TTC549 (cell line): Measurements from ENCODE around the gene CTTNBP2.

Experiments used
- FAIRE-seq: peaks from 2 replicates; lab custom pipeline; 2012; peaks lifted over from hg19 to GRCh38; lab: Jason Lieb, UNC

Gene CTTNBP2

DNA sequence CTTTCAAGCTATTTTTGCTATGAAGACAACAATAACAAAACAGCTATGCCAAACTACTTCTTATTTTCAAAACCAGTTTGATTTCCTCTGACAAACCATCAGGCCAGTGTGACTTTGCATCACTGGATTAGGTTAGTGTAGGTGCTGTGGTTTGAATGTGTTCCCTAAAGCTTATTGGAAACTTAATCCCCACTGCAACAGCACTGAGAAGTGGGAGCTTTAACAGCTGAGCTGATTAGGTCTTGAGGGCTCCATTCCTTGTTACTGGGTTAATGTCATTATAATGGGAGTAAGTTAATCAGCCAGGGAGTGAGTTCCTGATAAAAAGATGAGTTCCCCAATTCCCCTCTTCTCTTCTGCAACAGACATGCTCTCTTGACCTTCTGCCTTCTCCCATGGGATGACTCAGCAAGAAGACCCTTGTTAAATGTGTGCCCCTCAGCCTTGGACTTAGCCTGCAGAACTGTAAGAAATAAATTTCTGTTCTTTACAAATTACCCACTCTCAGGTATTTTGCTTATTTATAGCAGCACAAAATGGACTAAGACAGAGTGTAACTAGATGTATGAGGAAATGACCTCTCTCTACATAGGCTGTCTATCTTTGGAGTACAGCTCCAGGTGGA lies 186.8 kb downstream of the CTTNBP2 start:
- no peak for FAIRE-seq

- no peak for FAIRE-seq
Measured at GRCh38 chr7:117685795-117686194, 187.4 kb downstream of the CTTNBP2 start.

DNA sequence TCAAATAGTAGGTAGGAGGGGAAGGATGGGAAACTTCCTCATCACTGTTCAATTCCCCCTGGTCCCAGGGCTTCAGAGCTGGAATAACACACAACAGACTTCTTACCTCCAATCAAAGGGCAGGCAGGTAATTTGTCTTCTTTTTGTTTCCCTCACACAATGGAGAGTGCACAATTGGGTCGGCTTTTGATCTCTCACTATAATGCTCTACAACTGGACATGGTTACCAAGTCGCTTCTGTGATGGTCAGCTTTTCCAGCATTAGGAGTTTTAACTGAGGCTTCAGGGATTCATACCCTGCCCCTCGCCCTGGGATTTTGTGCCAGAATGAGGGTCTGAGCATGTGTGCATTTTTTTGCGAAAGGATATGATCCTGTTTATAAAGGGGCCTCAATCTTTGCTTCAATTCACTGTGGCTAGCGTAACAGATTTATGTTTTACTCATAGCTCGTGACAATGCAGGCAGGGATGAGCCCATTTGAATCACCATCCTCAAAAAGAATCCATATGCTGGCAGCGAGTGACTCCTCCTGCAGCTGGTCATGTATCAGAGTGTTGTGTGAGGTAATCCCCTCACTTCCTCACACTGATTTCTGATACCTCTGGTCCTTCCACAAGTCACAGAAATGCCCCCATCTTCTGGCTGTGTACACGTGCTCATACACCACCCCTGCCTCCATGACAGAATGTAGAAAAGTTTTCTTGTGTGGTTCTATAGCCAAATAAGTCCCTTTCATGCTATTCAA lies 189.6 kb downstream of the CTTNBP2 start:
- no peak for FAIRE-seq

DNA sequence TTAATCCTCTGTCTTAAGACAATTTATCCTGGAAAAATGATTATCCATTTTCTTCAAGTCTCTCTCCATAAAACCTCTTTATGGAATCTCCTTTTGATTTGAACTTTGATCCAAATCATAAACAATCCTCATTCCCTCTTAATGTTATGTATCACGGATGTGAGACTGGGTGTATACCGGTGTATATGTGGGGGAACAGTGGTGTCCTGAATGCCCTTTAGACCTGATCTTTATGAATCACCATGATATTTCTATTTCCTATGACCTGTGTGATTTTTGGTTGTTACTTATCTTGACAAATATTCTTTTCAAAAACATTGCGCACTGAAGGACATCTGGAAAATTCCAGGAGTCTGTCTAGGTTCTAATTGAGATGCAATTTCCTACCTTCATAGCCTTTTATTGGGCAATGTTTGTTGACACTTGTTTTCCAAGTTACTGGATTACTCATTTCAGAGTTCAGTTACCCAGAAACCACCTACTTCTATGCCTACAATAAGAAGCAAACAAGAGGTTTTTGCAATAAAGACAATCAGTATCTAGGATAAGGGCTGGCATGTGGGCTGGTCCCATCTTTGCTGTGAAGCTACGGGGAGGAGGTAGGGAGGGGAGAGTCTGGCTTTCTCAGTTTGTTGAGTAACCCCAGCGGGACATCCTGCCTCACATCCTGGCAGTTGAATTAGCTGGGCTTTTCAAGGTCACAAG lies 190.4 kb downstream of the CTTNBP2 start:
- FAIRE-seq, result no peak

DNA sequence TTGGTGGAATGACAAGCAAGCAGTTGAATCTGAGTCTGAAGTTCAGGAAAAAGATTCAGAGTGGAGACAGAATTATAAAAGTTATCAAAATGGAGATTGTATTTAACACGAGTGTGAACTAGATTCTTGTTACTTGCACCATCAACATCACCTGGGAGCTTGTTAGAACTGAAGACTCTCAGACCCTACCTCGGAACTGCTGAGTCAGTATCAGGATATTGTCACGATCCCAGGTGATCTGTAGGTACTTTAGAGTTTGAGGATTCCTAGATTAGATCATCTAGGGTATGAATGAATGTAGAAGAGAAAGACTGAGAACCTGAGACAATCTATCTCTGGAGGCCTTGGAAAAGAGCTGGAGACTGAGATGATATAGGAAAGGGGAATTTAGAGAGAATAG lies 194.1 kb downstream of the CTTNBP2 start:
- no peak for FAIRE-seq

DNA sequence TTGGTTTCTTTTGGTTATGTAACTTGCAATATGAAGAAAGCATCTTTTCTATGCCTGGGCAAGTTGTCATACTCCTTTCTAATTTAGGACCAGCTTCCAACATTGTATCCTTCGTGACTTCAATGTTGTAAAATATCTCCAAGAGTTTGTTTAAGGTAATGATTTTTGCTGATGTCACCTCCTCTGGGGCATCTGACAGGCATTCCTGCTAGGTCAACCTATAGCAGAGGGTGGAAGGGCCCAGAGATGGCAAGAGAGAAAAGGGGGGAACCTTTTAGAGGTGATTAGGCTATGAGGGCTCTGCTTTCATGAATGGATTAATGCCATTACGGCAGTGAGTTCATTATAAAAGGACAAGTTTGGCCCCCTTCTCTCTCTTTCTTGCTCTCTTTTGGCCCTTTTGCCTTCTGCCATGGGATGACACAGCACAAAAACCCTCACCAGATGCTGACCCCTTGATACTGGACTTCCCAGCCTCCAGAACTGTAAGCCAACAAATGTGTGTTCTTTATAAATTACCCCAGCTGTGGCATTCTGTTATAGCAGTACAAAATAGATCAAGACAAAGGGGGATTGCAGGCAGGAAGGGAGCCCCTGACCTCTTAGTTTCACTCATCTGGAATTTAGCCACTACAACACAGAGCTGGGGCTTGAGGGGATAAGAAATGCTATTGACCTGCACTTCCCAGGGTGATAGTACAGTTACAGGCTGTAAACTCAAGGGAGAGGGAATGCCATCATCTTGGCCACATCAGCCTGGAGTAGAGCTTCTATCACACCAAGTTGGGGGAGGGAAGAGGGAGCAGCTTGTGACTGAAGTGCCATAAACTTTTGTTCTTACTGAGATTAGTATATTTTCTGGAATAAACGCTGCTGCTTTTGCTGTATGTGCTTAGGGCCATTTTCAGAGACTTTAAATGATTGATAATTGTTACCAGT lies 197.5 kb downstream of the CTTNBP2 start:
- no peak for FAIRE-seq

- FAIRE-seq, result no peak
Measured at GRCh38 chr7:117674617-117675016, 198.6 kb downstream of the CTTNBP2 start.

GRCh38 chr7:117673839-117674238 lies 199.4 kb downstream of the CTTNBP2 start:
- FAIRE-seq, result peak; percentile 59

GRCh38 chr7:117673367-117673766 lies 199.9 kb downstream of the CTTNBP2 start:
- FAIRE-seq, result no peak

DNA sequence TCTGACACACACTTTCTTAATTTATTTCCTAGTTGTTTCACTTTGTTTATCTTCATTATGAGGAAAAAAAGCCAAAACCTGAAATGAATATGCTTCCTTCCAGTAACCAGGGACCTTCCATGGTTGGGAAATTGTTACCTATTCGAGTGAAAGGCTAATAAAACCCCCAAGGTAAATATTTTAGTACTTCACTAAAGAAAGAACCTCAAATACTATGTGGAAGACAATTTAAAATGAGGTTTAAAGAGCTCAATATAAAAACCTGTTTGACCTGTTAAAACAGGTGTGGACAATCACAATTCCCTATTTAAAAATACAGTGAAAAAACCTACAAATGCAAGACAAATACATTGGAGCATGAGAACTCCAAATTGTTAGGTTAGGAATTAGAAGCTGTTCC lies 200.8 kb downstream of the CTTNBP2 start:
- FAIRE-seq, result no peak

DNA sequence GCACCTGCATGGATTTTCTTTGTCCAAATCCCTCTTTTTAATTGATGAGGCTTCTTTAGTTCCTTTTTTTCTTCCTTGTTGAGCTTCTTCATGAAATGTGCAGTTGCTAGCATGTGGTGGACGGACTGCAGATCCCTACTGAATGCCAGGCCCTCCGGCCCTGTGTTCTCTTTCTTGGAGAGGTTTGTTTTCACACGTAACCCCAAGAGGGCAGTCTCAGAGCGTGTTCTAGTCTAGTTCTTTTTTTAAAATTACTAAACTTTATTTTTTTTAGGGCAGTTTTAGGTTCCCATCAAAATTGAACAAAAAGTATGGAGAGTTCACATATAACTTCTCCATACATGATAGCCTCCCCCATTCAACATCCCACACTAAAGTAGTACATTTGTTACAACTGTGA lies 203.4 kb downstream of the CTTNBP2 start:
- FAIRE-seq, result no peak

DNA sequence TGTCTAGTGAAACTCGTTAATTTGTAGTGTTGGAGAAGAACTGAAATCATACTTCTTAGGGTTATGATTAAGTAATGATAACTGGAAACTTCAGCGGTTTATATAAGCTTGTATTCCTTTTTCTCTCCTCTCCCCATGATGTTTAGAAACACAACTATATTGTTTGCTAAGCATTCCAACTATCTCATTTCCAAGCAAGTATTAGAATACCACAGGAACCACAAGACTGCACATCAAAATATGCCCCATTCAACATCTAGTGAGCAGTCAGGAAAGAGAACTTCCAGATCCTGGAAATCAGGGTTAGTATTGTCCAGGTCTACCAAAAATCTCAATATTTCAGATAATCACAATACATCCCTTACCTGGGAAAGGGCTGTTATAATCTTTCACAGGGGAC lies 205.8 kb downstream of the CTTNBP2 start:
- FAIRE-seq, result no peak

- FAIRE-seq, result no peak
Measured at GRCh38 chr7:117666689-117667088, 206.6 kb downstream of the CTTNBP2 start.

- no peak for FAIRE-seq
Measured at GRCh38 chr7:117666031-117666430, 207.2 kb downstream of the CTTNBP2 start.

DNA sequence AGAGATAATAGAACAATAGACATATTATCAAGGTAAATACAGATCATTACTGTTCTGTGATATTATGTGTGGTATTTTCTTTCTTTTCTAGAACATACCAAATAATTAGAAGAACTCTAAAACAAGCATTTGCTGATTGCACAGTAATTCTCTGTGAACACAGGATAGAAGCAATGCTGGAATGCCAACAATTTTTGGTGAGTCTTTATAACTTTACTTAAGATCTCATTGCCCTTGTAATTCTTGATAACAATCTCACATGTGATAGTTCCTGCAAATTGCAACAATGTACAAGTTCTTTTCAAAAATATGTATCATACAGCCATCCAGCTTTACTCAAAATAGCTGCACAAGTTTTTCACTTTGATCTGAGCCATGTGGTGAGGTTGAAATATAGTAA lies 207.9 kb downstream of the CTTNBP2 start:
- no peak for FAIRE-seq

GRCh38 chr7:117664047-117664446 lies 209.2 kb downstream of the CTTNBP2 start:
- FAIRE-seq, result no peak

DNA sequence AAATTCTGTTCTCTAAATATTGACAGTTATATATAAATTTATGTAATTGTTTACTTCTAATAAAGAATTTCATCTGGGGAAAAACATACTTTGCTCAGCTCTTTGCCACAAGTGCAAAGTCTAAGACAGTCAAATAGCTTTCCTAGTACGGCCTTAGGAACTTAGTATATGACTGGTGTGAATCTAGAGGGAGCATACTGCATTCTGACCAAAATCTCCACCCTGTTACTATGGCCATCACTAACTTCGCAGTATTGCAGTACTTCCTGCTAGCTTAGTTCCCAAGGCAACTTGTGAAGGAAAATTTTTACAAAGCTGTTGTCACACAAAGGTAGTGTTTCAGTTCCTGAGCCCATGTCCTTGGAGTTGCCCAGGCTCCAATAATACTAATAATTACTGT lies 211.9 kb downstream of the CTTNBP2 start:
- FAIRE-seq, result no peak
